ENCODE measurements around the gene RBBP7.
A peak's percentile ranks its signal among the peaks of the same experiment; 100 is the strongest.

DNA sequence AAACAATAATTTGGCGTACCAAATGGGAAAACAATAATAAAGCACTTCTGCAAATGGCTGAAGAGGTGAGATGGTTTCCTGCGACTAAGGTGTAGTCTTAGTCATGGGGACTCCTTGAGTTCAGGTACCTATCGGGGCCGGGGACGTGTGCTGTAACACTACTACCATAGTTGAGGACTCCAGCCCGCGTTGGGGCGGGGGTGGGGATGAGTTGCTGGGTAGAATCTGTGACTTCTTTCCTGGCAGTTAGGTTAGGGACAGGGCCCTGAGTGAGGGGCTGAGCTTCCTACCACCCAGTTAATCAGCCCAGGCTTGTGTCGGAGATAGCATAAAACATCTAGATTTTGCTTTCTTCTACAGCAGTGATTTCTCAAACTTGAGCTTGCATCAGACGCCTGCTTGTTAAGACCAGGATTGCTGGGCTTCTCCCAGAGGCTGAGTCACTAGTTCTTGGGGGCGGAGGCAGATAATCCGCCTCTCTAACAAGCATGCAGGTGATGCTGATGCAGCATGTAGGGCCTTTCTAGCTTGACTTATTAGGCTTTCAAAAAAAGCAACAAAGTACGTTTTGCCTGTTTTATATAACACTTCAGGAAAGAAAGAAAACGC is 30.2 kb downstream of the RBBP7 start:
- TF ChIP-seq POLR2A (IDR thresholded peaks at IDR 0.05) (no peak), CTCF (IDR thresholded peaks at IDR 0.05) (no peak), EP300 (IDR thresholded peaks at IDR 0.05) (no peak), POLR2AphosphoS5 (IDR thresholded peaks at IDR 0.05) (peak in 2 of 3 donors; percentile 6 to 15)

All from stomach (tissue), 4 donors.